WTC11 (cell line): ENCODE measurements around the gene MARF1. TPM values are rescaled to one million over a fixed set of nuclear protein-coding genes. Genes with fewer than 3 reads are reported as not detected.
"Not testable (repeated sequence)": the region's sequence is repeated elsewhere in the genome, so short reads cannot be mapped to it uniquely, and the experiment has no call there.

ENCODE experiments used
- ATAC-seq: fragments of 200-7000 bp; cut with Tn5 transposase; 2 replicates; pipeline ENCODE4 v1.10.0; 2021; ENCODE audit warnings: mild to moderate bottlenecking, moderate library complexity
- CTCF ChIA-PET: fragments of 300-600 bp; sonication (Branson Sonifier 250); formaldehyde crosslinking; loops from one replicate; lab custom pipeline; 2021; ENCODE audit warnings: antibody characterized with exemption; lab: Charles Lee
- POLR2A ChIA-PET: fragments of 350-600 bp; sonication (Branson Sonifier 250); formaldehyde crosslinking; loops from one replicate; lab custom pipeline; 2021; ENCODE audit warnings: antibody characterized with exemption; lab: Charles Lee
- DNase-seq: peaks from one replicate; pipeline ENCODE4 v3.0.0; 2021; ENCODE audit warnings: low spot score
- H3K27ac Mint-ChIP-seq: 2 replicates; pipeline ENCODE4 v1.8.0; 2021; ENCODE audit warnings: mixed read lengths
- H3K27me3 Mint-ChIP-seq: 2 replicates; pipeline ENCODE4 v1.8.0; 2021; ENCODE audit warnings: low read depth, mild to moderate bottlenecking, moderate library complexity, mixed read lengths
- H3K36me3 Mint-ChIP-seq: 2 replicates; pipeline ENCODE4 v1.8.0; 2021; ENCODE audit warnings: mixed read lengths
- H3K4me1 Mint-ChIP-seq: 2 replicates; pipeline ENCODE4 v1.8.0; 2022; ENCODE audit warnings: mixed read lengths
- H3K4me3 Mint-ChIP-seq: 2 replicates; pipeline ENCODE4 v1.8.0; 2021; ENCODE audit warnings: mild to moderate bottlenecking, moderate library complexity, mixed read lengths
- H3K9me3 Mint-ChIP-seq: 2 replicates; pipeline ENCODE4 v1.8.0; 2021; ENCODE audit warnings: mixed read lengths
- ATF1 ChIP-seq: sonication (generic); formaldehyde crosslinking; IDR thresholded peaks from 2 replicates; pipeline ENCODE4 v1.8.1; 2023; ENCODE audit warnings: mild to moderate bottlenecking, moderate library complexity, missing genetic modification reagents
- FOXP1 ChIP-seq: sonication (generic); formaldehyde crosslinking; IDR thresholded peaks from 2 replicates; pipeline ENCODE4 v1.8.0; 2022; ENCODE audit warnings: missing genetic modification reagents, mild to moderate bottlenecking, moderate library complexity, borderline replicate concordance
- GRHL2 ChIP-seq: fragments of 250-450 bp; sonication (Bioruptor Pico); IDR thresholded peaks from 2 replicates; pipeline ENCODE4 v1.8.0; 2022; ENCODE audit warnings: mild to moderate bottlenecking, moderate library complexity; ENCODE audit not compliant: insufficient replicate concordance, severe bottlenecking
- JAZF1 ChIP-seq: fragments of 250-450 bp; sonication (Bioruptor Pico); IDR thresholded peaks from 2 replicates; pipeline ENCODE4 v1.9.0; 2021; ENCODE audit warnings: moderate library complexity, mild to moderate bottlenecking, inconsistent platforms
- JUN ChIP-seq: sonication (generic); formaldehyde crosslinking; IDR thresholded peaks from 2 replicates; pipeline ENCODE4 v1.8.0; 2023; ENCODE audit warnings: mild to moderate bottlenecking, missing genetic modification reagents
- SMAD4 ChIP-seq: sonication (generic); formaldehyde crosslinking; IDR thresholded peaks from 2 replicates; pipeline ENCODE4 v1.8.0; 2022; ENCODE audit warnings: mild to moderate bottlenecking, missing genetic modification reagents
- TEAD1 ChIP-seq: sonication (generic); formaldehyde crosslinking; IDR thresholded peaks from 2 replicates; pipeline ENCODE4 v1.8.0; 2022; ENCODE audit warnings: mild to moderate bottlenecking, missing genetic modification reagents
- ZNF219 ChIP-seq: sonication (generic); formaldehyde crosslinking; IDR thresholded peaks from 2 replicates; pipeline ENCODE4 v1.8.0; 2023; ENCODE audit warnings: missing genetic modification reagents, mild to moderate bottlenecking, borderline replicate concordance
- total RNA-seq: library from RNA; stranded (reverse); gene quantifications from 3 replicates; pipeline ENCODE4 v1.2.3, GENCODE V29; 2021
- TF ChIP-seq, protein P1 (sequence below): fragments of 200-600 bp; IDR thresholded peaks from 2 replicates; pipeline ENCODE4 v1.8.0; 2022; ENCODE audit warnings: antibody characterized with exemption
- TF ChIP-seq, protein P2 (sequence below): fragments of 250-450 bp; sonication (Bioruptor Pico); IDR thresholded peaks from 2 replicates; pipeline ENCODE4 v1.9.0; 2021; ENCODE audit warnings: mild to moderate bottlenecking, borderline replicate concordance

The MARF1 gene
- total RNA-seq, 1 experiment from 2014 or later, result 31.9 TPM

GRCh38 chr16:15650019-15650697, 7.2 kb upstream of the MARF1 start, which contains the start of gene NDE1 (continued):
- TF ChIP-seq GRHL2 (CRISPR knock-in tag) (no peak), JUN (CRISPR knock-in tag) (0 out of 2 replicates have a peak, but pooled peaks have one; percentile 45), ZNF219 (CRISPR knock-in tag) (peak; percentile 55; the same call in 1 of the 2 replicates), FOXP1 (peak; percentile 55; the same call in 1 of the 2 replicates)
- TF ChIP-seq, protein P1, sequence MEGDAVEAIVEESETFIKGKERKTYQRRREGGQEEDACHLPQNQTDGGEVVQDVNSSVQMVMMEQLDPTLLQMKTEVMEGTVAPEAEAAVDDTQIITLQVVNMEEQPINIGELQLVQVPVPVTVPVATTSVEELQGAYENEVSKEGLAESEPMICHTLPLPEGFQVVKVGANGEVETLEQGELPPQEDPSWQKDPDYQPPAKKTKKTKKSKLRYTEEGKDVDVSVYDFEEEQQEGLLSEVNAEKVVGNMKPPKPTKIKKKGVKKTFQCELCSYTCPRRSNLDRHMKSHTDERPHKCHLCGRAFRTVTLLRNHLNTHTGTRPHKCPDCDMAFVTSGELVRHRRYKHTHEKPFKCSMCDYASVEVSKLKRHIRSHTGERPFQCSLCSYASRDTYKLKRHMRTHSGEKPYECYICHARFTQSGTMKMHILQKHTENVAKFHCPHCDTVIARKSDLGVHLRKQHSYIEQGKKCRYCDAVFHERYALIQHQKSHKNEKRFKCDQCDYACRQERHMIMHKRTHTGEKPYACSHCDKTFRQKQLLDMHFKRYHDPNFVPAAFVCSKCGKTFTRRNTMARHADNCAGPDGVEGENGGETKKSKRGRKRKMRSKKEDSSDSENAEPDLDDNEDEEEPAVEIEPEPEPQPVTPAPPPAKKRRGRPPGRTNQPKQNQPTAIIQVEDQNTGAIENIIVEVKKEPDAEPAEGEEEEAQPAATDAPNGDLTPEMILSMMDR, result no peak
- TF ChIP-seq, all 79 proteins: peak for 16

- ChIA-PET POLR2A (no interaction called here), CTCF (interaction anchor here (0.6 to 1.0 kb wide), 2 partner anchors 90 to 107 kb away, joined by 5 to 6 read pairs; no protein-coding TSS in a partner anchor)
- peak overlapping the region; percentile 76 for H3K4me3 Mint-ChIP-seq
- 0 out of 2 replicates have a peak, but pooled peaks cover 5% of the 10 kb centered on the region for H3K4me1 Mint-ChIP-seq
- peaks cover 7% of the 10 kb centered on the region for H3K36me3 Mint-ChIP-seq
- H3K27ac Mint-ChIP-seq, result peak overlapping the region; percentile 91
- no peaks in the 10 kb centered on the region; the same call in none of the 2 replicates for H3K27me3 Mint-ChIP-seq
- H3K9me3 Mint-ChIP-seq, result no peaks in the 10 kb centered on the region
- no peak for TF ChIP-seq SMAD4 (CRISPR knock-in tag)
- TF ChIP-seq, protein P1, result no peak
- TF ChIP-seq ATF1 (CRISPR knock-in tag), result no peak
- TF ChIP-seq JAZF1 (CRISPR knock-in tag), result no peak
- TF ChIP-seq, protein P2, sequence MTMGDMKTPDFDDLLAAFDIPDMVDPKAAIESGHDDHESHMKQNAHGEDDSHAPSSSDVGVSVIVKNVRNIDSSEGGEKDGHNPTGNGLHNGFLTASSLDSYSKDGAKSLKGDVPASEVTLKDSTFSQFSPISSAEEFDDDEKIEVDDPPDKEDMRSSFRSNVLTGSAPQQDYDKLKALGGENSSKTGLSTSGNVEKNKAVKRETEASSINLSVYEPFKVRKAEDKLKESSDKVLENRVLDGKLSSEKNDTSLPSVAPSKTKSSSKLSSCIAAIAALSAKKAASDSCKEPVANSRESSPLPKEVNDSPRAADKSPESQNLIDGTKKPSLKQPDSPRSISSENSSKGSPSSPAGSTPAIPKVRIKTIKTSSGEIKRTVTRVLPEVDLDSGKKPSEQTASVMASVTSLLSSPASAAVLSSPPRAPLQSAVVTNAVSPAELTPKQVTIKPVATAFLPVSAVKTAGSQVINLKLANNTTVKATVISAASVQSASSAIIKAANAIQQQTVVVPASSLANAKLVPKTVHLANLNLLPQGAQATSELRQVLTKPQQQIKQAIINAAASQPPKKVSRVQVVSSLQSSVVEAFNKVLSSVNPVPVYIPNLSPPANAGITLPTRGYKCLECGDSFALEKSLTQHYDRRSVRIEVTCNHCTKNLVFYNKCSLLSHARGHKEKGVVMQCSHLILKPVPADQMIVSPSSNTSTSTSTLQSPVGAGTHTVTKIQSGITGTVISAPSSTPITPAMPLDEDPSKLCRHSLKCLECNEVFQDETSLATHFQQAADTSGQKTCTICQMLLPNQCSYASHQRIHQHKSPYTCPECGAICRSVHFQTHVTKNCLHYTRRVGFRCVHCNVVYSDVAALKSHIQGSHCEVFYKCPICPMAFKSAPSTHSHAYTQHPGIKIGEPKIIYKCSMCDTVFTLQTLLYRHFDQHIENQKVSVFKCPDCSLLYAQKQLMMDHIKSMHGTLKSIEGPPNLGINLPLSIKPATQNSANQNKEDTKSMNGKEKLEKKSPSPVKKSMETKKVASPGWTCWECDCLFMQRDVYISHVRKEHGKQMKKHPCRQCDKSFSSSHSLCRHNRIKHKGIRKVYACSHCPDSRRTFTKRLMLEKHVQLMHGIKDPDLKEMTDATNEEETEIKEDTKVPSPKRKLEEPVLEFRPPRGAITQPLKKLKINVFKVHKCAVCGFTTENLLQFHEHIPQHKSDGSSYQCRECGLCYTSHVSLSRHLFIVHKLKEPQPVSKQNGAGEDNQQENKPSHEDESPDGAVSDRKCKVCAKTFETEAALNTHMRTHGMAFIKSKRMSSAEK (CRISPR knock-in tag), result no peak
- TF ChIP-seq TEAD1 (CRISPR knock-in tag), result 0 out of 2 replicates have a peak, but pooled peaks have one; percentile 16
- no peak; the same call in 1 of the 2 replicates for ATAC-seq
- DNase-seq, result no peak
These were observed 6.7 kb upstream of the MARF1 start for GRCh38 chr16:15649727-15650018.

DNA sequence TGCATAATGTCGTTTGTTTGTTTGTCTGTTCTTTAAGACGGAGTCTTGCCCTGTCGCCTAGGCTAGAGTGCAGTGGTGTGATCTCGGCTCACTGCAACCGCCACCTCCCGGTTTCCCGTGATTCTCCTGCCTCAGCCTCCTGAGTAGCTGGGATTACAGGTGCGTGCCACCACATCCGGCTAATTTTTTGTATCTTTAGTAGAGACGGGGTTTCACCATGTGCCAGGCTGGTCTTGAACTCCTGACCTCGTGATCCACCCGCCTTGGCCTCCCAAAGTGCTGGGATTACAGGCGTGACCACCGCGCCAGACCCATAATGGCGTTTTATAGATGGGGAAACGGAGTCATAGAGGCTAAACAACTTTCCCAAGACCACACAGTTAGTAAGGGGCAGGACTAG, 6.4 kb upstream of the MARF1 start:
- CTCF ChIA-PET, result interaction anchor here (1.0 kb wide), 1 partner anchor 107 kb away, joined by 5 read pairs; no protein-coding TSS in a partner anchor
- POLR2A ChIA-PET, H3K4me1 Mint-ChIP-seq, DNase-seq, H3K36me3 Mint-ChIP-seq, ATAC-seq, H3K9me3 Mint-ChIP-seq, H3K27me3 Mint-ChIP-seq: not testable (repeated sequence)
- Mint-ChIP-seq H3K4me3 (peak overlapping the region; percentile 76), H3K27ac (peak overlapping the region; percentile 91)
